ACC112 (cell line): ENCODE results near the gene SNX25.
"Not testable (repeated sequence)": the region's sequence is repeated elsewhere in the genome, so short reads cannot be mapped to it uniquely, and the experiment has no call there.

Experiments
- H2AFZ ChIP-seq: fragments of 200-600 bp; sonication (generic); one replicate; pipeline ENCODE4 v1.6.0; 2017; ENCODE audit warnings: antibody characterized with exemption, low read length; ENCODE audit not compliant: unreplicated experiment
- H3K27ac ChIP-seq: fragments of 200-600 bp; sonication (generic); 2 replicates; pipeline ENCODE4 v1.5.1; 2014; ENCODE audit warnings: low read depth, mild to moderate bottlenecking, antibody characterized with exemption, low read length, moderate library complexity
- H3K27me3 ChIP-seq: fragments of 200-600 bp; sonication (generic); 2 replicates; pipeline ENCODE4 v1.6.1; 2014; ENCODE audit warnings: mild to moderate bottlenecking, antibody characterized with exemption, low read length, moderate library complexity, mixed read lengths; ENCODE audit not compliant: insufficient read depth
- H3K36me3 ChIP-seq: fragments of 200-600 bp; sonication (generic); 2 replicates; pipeline ENCODE4 v1.6.1; 2016; ENCODE audit warnings: mild to moderate bottlenecking, antibody characterized with exemption, low read length, moderate library complexity, mixed read lengths; ENCODE audit not compliant: insufficient read depth
- H3K4me1 ChIP-seq: fragments of 200-600 bp; sonication (generic); one replicate; pipeline ENCODE4 v1.6.1; 2016; ENCODE audit warnings: low read length, mixed read lengths; ENCODE audit not compliant: insufficient read depth, unreplicated experiment, control insufficient read depth
- H3K4me3 ChIP-seq: fragments of 200-600 bp; sonication (generic); 2 replicates; pipeline ENCODE4 v1.5.1; 2014; ENCODE audit warnings: mild to moderate bottlenecking, low read depth, low read length
- H3K79me2 ChIP-seq: fragments of 200-600 bp; sonication (generic); one replicate; pipeline ENCODE4 v1.6.0; 2016; ENCODE audit warnings: low read length; ENCODE audit not compliant: control insufficient read depth, unreplicated experiment, insufficient read depth

The SNX25 gene

GRCh38 chr4:185298728-185299430, 89.5 kb downstream of the SNX25 start:
- H3K27ac ChIP-seq: no peak overlapping the region
- H3K36me3 ChIP-seq: no peaks in the 10 kb centered on the region
- no peaks in the 10 kb centered on the region for H3K4me1 ChIP-seq
- H3K79me2 ChIP-seq: no peaks in the 10 kb centered on the region
- H2AFZ ChIP-seq: no peak overlapping the region
- no peak overlapping the region for H3K4me3 ChIP-seq
- H3K27me3 ChIP-seq: no peaks in the 10 kb centered on the region

GRCh38 chr4:185304541-185304940, 95.1 kb downstream of the SNX25 start:
- H2AFZ ChIP-seq: no peak overlapping the region
- H3K36me3 ChIP-seq: no peaks in the 10 kb centered on the region
- no peak overlapping the region for H3K4me3 ChIP-seq
- no peaks in the 10 kb centered on the region for H3K27me3 ChIP-seq
- H3K79me2 ChIP-seq: no peaks in the 10 kb centered on the region
- peak overlapping the region; percentile 93; the same call in 1 of the 2 replicates for H3K27ac ChIP-seq
- H3K4me1 ChIP-seq: peaks cover 24% of the 10 kb centered on the region

GRCh38 chr4:185304944-185305690, 95.7 kb downstream of the SNX25 start:
- H3K4me3 ChIP-seq: peak overlapping the region; percentile 14; the same call in 1 of the 2 replicates
- no peak overlapping the region for H2AFZ ChIP-seq
- no peaks in the 10 kb centered on the region for H3K36me3 ChIP-seq
- peak overlapping the region; percentile 93 for H3K27ac ChIP-seq
- H3K4me1 ChIP-seq: peaks cover 24% of the 10 kb centered on the region
- H3K27me3 ChIP-seq: no peaks in the 10 kb centered on the region
- no peaks in the 10 kb centered on the region for H3K79me2 ChIP-seq

- peaks cover 3% of the 10 kb centered on the region; the same call in 1 of the 2 replicates for H3K36me3 ChIP-seq
- H3K4me1 ChIP-seq: peaks cover 24% of the 10 kb centered on the region
- H2AFZ ChIP-seq: no peak overlapping the region
- peak overlapping the region; percentile 93 for H3K27ac ChIP-seq
- no peaks in the 10 kb centered on the region for H3K27me3 ChIP-seq
- H3K4me3 ChIP-seq: peak overlapping the region; percentile 14; the same call in 1 of the 2 replicates
- no peaks in the 10 kb centered on the region for H3K79me2 ChIP-seq
These were observed 96.6 kb downstream of the SNX25 start for GRCh38 chr4:185305979-185306442.

GRCh38 chr4:185307136-185307950, 97.9 kb downstream of the SNX25 start:
- H3K4me1 ChIP-seq: peaks cover 24% of the 10 kb centered on the region
- peak overlapping the region; percentile 93 for H3K27ac ChIP-seq
- H3K36me3 ChIP-seq: peaks cover 10% of the 10 kb centered on the region; the same call in 1 of the 2 replicates
- H3K79me2 ChIP-seq: no peaks in the 10 kb centered on the region
- H2AFZ ChIP-seq: no peak overlapping the region
- no peak overlapping the region for H3K4me3 ChIP-seq
- H3K27me3 ChIP-seq: no peaks in the 10 kb centered on the region

- no peaks in the 10 kb centered on the region for H3K79me2 ChIP-seq
- H3K4me1 ChIP-seq: peaks cover 22% of the 10 kb centered on the region
- H3K4me3 ChIP-seq: no peak overlapping the region
- no peaks in the 10 kb centered on the region for H3K27me3 ChIP-seq
- no peak overlapping the region for H2AFZ ChIP-seq
- no peak overlapping the region for H3K27ac ChIP-seq
- H3K36me3 ChIP-seq: peaks cover 15% of the 10 kb centered on the region; the same call in 1 of the 2 replicates
These were observed 100.4 kb downstream of the SNX25 start for GRCh38 chr4:185309770-185310169.

GRCh38 chr4:185311113-185311888, 101.9 kb downstream of the SNX25 start:
- Histone ChIP-seq H3K27me3 (no peaks in the 10 kb centered on the region), H3K27ac (no peak overlapping the region), H3K36me3 (peaks cover 15% of the 10 kb centered on the region; the same call in 1 of the 2 replicates), H2AFZ (no peak overlapping the region), H3K4me3 (no peak overlapping the region), H3K4me1 (peaks cover 6% of the 10 kb centered on the region), H3K79me2 (no peaks in the 10 kb centered on the region)

- Histone ChIP-seq H2AFZ (no peak overlapping the region), H3K4me3 (no peak overlapping the region), H3K4me1 (no peaks in the 10 kb centered on the region), H3K27ac (no peak overlapping the region), H3K36me3 (peaks cover 15% of the 10 kb centered on the region; the same call in 1 of the 2 replicates), H3K79me2 (no peaks in the 10 kb centered on the region), H3K27me3 (no peaks in the 10 kb centered on the region)
These were observed 103.3 kb downstream of the SNX25 start for GRCh38 chr4:185312699-185313098.

- not testable (repeated sequence) for H3K4me3 ChIP-seq, H3K27ac ChIP-seq, H3K4me1 ChIP-seq, H3K79me2 ChIP-seq, H3K27me3 ChIP-seq, H2AFZ ChIP-seq
- 0 out of 2 replicates have a peak, but pooled peaks cover 17% of the 10 kb centered on the region for H3K36me3 ChIP-seq
These were observed 108.1 kb downstream of the SNX25 start for GRCh38 chr4:185317462-185317861.

GRCh38 chr4:185317880-185318279, 108.5 kb downstream of the SNX25 start:
- peaks cover 9% of the 10 kb centered on the region for H3K4me1 ChIP-seq
- H3K27me3 ChIP-seq: no peaks in the 10 kb centered on the region
- H2AFZ ChIP-seq: no peak overlapping the region
- H3K4me3 ChIP-seq: no peak overlapping the region
- peak overlapping the region; percentile 51 for H3K27ac ChIP-seq
- H3K36me3 ChIP-seq: 0 out of 2 replicates have a peak, but pooled peaks cover 14% of the 10 kb centered on the region
- no peaks in the 10 kb centered on the region for H3K79me2 ChIP-seq
